HepG2 (cell line): ENCODE measurements around the gene ZNF783. TPM values are rescaled to one million over a fixed set of nuclear protein-coding genes. Genes with fewer than 3 reads are reported as not detected.

Experiments used
- FLYWCH1 ChIP-seq: sonication (generic); formaldehyde crosslinking; IDR thresholded peaks from 2 replicates; pipeline ENCODE4 v1.8.1; 2023; ENCODE audit warnings: mild to moderate bottlenecking, missing genetic modification reagents
- HDAC1 ChIP-seq: sonication (generic); formaldehyde crosslinking; IDR thresholded peaks from 2 replicates; pipeline ENCODE4 v1.5.1; 2020; ENCODE audit warnings: mild to moderate bottlenecking, missing genetic modification reagents
- HIC2 ChIP-seq: sonication (generic); formaldehyde crosslinking; IDR thresholded peaks from 2 replicates; pipeline ENCODE4 v1.9.0; 2022; ENCODE audit warnings: low read depth, missing genetic modification reagents
- HOXA5 ChIP-seq: sonication (generic); formaldehyde crosslinking; IDR thresholded peaks from 2 replicates; pipeline ENCODE4 v1.4.0; 2020; ENCODE audit warnings: missing genetic modification reagents
- KLF12 ChIP-seq: sonication (generic); formaldehyde crosslinking; IDR thresholded peaks from 2 replicates; pipeline ENCODE4 v1.4.0; 2020; ENCODE audit warnings: missing genetic modification reagents, borderline replicate concordance
- MAFF ChIP-seq: IDR thresholded peaks from 2 replicates; pipeline ENCODE4 v1.6.1; 2011; ENCODE audit warnings: low read depth, low read length, improper control_type of control experiment
- PHF5A ChIP-seq: IDR thresholded peaks from one replicate; pipeline ENCODE4 v1.6.1; 2018; ENCODE audit warnings: low read depth, missing genetic modification reagents; ENCODE audit not compliant: unreplicated experiment
- RBM39 ChIP-seq: fragments of 200-400 bp; formaldehyde crosslinking; IDR thresholded peaks from one replicate; pipeline ENCODE4 v1.6.1; 2018; ENCODE audit warnings: antibody characterized with exemption, mild to moderate bottlenecking, low read depth, low read length; ENCODE audit not compliant: poor library complexity, severe bottlenecking
- SAP130 ChIP-seq: IDR thresholded peaks from 2 replicates; pipeline ENCODE4 v1.6.1; 2016; ENCODE audit warnings: low read depth
- ZBTB25 ChIP-seq: IDR thresholded peaks from 2 replicates; pipeline ENCODE4 v1.6.1; 2018; ENCODE audit warnings: missing genetic modification reagents
- ZMYM2 ChIP-seq: sonication (generic); formaldehyde crosslinking; IDR thresholded peaks from 2 replicates; pipeline ENCODE4 v1.8.0; 2022; ENCODE audit warnings: mild to moderate bottlenecking, missing genetic modification reagents
- ZNF101 ChIP-seq: sonication (generic); formaldehyde crosslinking; IDR thresholded peaks from 2 replicates; pipeline ENCODE4 v1.4.0; 2020; ENCODE audit warnings: mild to moderate bottlenecking, low read depth, missing genetic modification reagents, borderline replicate concordance
- ZNF281 ChIP-seq: sonication (generic); formaldehyde crosslinking; IDR thresholded peaks from 2 replicates; pipeline ENCODE4 v1.4.0; 2020; ENCODE audit warnings: missing genetic modification reagents, borderline replicate concordance
- polyA plus RNA-seq, 8 experiments: library from polyadenylated mRNA; depleted of rRNA in 3 of 8; stranded (reverse) in 7 of 8; unstranded in 1 of 8; fragments of >200 nt; fragmentation: Illumina TruSeq in 4 of 8; extraction: Trizol in 4 of 8; gene quantifications; 2 replicates each; pipeline versions ENCODE4 v1.2.1 to v1.2.3, GENCODE V29; 2011 to 2016; ENCODE audit warnings: low read depth in 4 of 8, missing spikeins in 1 of 8, mixed read lengths in 1 of 8; ENCODE audit not compliant: insufficient read depth in 1 of 8
- total RNA-seq, 5 experiments: library from RNA; depleted of rRNA; stranded (reverse); fragments of >200 nt; fragmentation: Illumina TruSeq; extraction: Trizol; gene quantifications; 2 replicates each; pipeline ENCODE4 v1.2.3, GENCODE V29; 2016; ENCODE audit warnings: low read depth in 1 of 5
- TF ChIP-seq, protein P1 (sequence below): sonication (generic); formaldehyde crosslinking; IDR thresholded peaks from 2 replicates; pipeline ENCODE4 v1.4.0; 2020; ENCODE audit warnings: low read depth, mild to moderate bottlenecking, missing genetic modification reagents
- TF ChIP-seq, protein P2 (sequence below): sonication (generic); formaldehyde crosslinking; IDR thresholded peaks from 2 replicates; pipeline ENCODE4 v1.8.0; 2022; ENCODE audit warnings: mild to moderate bottlenecking, missing genetic modification reagents, borderline replicate concordance
- TF ChIP-seq, protein P3 (sequence below): sonication (generic); formaldehyde crosslinking; IDR thresholded peaks from 2 replicates; pipeline ENCODE4 v1.5.0; 2020; ENCODE audit warnings: missing genetic modification reagents, mild to moderate bottlenecking, borderline replicate concordance

ZNF783 gene
- total and polyA plus RNA-seq, 2 of the 13 experiments (the other 11 are each of a cell fraction or from before 2014, with no cell fraction given): 4.1 to 5.2 TPM

- TF ChIP-seq ZNF281 (CRISPR knock-in tag) (0 out of 2 replicates have a peak, but pooled peaks have one; percentile 17), RBM39 (peak; percentile 60), MAFF (no peak), HOXA5 (CRISPR knock-in tag) (peak; percentile 62), KLF12 (CRISPR knock-in tag) (no peak), ZNF101 (CRISPR knock-in tag) (no peak), SAP130 (CRISPR knock-in tag) (peak; percentile 95), HDAC1 (CRISPR knock-in tag) (peak; percentile 97), ZMYM2 (CRISPR knock-in tag) (no peak), HIC2 (CRISPR knock-in tag) (peak; percentile 91), ZBTB25 (CRISPR knock-in tag) (peak; percentile 86), FLYWCH1 (CRISPR knock-in tag) (no peak), PHF5A (CRISPR knock-in tag) (no peak)
- TF ChIP-seq, protein P1, sequence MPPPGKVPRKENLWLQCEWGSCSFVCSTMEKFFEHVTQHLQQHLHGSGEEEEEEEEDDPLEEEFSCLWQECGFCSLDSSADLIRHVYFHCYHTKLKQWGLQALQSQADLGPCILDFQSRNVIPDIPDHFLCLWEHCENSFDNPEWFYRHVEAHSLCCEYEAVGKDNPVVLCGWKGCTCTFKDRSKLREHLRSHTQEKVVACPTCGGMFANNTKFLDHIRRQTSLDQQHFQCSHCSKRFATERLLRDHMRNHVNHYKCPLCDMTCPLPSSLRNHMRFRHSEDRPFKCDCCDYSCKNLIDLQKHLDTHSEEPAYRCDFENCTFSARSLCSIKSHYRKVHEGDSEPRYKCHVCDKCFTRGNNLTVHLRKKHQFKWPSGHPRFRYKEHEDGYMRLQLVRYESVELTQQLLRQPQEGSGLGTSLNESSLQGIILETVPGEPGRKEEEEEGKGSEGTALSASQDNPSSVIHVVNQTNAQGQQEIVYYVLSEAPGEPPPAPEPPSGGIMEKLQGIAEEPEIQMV (CRISPR knock-in tag): 0 out of 2 replicates have a peak, but pooled peaks have one; percentile 47
- TF ChIP-seq, protein P2, sequence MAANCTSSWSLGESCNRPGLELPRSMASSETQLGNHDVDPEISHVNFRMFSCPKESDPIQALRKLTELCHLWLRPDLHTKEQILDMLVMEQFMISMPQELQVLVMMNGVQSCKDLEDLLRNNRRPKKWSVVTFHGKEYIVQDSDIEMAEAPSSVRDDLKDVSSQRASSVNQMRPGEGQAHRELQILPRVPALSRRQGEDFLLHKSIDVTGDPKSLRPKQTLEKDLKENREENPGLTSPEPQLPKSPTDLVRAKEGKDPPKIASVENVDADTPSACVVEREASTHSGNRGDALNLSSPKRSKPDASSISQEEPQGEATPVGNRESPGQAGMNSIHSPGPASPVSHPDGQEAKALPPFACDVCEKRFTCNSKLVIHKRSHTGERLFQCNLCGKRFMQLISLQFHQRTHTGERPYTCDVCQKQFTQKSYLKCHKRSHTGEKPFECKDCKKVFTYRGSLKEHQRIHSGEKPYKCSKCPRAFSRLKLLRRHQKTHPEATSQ (CRISPR knock-in tag): no peak
- TF ChIP-seq, protein P3, sequence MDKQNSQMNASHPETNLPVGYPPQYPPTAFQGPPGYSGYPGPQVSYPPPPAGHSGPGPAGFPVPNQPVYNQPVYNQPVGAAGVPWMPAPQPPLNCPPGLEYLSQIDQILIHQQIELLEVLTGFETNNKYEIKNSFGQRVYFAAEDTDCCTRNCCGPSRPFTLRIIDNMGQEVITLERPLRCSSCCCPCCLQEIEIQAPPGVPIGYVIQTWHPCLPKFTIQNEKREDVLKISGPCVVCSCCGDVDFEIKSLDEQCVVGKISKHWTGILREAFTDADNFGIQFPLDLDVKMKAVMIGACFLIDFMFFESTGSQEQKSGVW: no peak
These were observed 22.5 kb upstream of the ZNF783 start, which contains the start of gene ZNF212 (continued) for GRCh38 chr7:149239345-149240143.
